ENCODE data around the gene SPCS1.

DNA sequence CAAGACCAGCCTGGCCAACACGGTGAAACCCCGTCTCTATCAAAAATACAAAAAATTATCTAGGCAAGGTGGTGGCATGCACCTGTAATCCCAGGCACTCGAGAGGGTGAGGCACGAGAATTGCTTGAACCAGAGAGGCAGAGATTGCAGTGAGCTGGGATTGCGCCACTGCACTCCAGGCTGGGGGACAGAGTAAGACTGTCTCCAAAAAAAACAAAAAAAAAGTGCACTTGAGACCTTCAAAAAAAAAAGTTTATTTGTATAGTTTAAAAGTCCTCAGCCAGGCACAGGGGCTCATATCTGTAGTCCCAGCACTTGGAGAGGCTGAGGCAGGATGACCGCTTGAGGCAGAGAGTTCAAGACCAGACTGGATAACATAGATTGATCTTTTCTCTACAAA lies 22.3 kb upstream of the SPCS1 start:
- TF ChIP-seq, protein P1, sequence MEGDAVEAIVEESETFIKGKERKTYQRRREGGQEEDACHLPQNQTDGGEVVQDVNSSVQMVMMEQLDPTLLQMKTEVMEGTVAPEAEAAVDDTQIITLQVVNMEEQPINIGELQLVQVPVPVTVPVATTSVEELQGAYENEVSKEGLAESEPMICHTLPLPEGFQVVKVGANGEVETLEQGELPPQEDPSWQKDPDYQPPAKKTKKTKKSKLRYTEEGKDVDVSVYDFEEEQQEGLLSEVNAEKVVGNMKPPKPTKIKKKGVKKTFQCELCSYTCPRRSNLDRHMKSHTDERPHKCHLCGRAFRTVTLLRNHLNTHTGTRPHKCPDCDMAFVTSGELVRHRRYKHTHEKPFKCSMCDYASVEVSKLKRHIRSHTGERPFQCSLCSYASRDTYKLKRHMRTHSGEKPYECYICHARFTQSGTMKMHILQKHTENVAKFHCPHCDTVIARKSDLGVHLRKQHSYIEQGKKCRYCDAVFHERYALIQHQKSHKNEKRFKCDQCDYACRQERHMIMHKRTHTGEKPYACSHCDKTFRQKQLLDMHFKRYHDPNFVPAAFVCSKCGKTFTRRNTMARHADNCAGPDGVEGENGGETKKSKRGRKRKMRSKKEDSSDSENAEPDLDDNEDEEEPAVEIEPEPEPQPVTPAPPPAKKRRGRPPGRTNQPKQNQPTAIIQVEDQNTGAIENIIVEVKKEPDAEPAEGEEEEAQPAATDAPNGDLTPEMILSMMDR (conservative IDR thresholded peaks at IDR 0.05; ENCODE audit: low read depth, low read length), result no peak
- TF ChIP-seq EZH2 (IDR thresholded peaks at IDR 0.05; ENCODE audit: borderline replicate concordance, low read depth, low read length, poor library complexity, severe bottlenecking), result no peak
